GM04503 (cell line): ENCODE measurements around the gene MAP3K1.
"Not testable (repeated sequence)": the region's sequence is repeated elsewhere in the genome, so short reads cannot be mapped to it uniquely, and the experiment has no call there.

ENCODE experiments used
- DNase-seq: peaks from one replicate; pipeline ENCODE4 v3.0.0-alpha.2; 2012; ENCODE audit warnings: low read depth

The MAP3K1 gene

DNA sequence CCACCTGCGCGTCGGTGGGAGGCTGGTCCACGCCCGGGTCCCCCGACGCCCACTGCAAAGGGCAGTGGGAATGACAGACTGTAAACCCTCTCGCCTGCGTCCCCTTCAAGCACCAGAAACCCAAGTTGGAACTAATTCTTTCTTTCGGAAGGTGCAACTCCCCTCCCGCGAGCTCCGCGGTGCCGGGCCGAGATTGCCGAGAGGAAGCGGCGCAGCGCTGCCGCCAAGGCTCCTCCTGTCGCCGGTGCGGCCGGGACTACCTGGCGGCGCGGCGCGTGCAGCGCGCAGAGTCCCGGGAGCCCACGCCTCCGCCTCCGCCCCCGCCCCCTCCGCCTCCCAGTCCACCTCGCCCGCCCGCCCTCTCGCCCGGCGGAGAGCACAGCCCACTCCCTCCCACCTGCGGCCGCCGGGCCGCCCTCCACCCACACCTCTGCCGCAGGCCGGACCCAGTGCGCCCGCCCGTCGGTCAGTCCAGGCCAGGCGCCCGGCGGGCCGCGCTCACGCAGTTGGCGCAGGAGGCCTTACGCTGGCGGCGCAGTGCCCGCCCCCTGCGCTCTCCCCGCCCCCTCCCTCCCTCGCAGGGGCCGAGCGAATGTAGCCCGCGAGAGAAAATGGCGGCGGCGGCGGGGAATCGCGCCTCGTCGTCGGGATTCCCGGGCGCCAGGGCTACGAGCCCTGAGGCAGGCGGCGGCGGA, at the start of gene MAP3K1:
TSS of gene MAP3K1 (plus strand) at position 587 of the 695 bp plus-strand sequence. CDS start at position 612, 25 bp downstream.
- DNase-seq: no peak

DNA sequence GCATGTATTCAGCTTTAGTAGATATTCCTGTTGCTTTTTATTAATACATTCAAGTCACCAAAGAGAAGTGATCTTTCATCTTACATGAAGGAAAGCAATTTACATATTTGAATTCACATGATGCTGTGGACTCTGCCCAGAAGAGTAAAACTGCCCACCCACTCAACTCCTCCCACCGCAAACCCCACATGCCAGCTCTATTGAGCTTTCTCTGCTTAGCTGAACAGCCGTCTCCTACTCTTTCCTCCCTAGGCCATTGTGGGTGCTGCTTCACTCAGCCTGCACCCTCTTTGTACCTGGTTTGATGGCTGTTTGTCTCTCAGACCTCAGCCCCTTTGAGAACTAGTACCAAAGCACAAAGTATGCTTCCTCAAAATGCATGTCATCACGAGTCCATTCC, 48.4 kb upstream of the MAP3K1 start:
- no peak for DNase-seq

DNA sequence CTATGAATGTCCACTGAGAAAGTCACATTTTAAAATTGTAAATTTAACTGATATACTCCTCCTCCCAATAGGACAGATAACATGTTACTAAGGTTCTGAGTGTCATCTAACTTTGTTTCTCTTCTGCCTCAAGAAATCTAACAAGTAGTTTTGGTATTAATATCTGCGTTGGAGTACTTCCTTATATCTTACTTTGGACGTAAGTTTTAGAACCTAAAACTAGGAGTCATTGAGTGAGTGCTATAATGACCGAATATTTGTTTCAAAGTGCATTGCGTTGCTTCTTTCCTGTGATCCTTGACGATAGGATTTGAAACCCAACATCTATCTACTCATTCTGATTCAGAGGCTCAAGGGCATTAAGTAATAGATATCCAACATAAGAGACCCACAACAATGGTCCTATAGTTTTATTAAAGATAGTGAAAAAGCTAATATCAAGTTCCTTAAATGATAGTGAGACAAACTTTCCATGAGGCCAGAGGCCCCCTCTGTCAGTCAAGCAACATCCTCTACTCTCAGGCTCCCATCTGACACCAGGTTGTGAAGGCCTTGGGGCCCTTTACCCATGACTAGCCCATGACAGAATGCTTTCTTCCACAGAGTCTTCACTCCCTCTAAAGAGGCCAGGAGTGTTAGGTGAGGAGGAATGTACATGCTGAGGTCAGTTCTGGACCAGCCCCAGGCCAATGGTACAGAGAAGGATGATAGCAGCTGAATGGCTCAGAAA, 45.3 kb upstream of the MAP3K1 start:
- no peak for DNase-seq

DNA sequence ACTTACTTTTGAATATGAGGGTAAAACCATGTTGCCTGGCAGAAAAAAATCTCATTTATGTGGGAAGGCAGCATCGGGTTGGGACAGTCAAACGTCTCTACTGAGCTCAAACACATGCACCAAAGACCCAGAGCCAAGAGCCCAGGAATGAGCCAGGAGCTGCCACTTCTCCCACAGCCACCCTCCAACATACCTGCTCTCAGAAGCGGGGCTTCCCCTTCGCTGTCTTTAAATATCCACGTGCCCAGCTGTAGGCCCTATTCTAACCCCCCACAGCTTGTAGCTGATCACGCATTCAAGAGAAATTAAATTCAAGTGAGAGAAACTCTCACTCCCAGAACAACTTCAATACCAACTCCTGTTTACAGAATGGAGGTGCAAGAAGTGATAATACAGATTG, 42.6 kb upstream of the MAP3K1 start:
- DNase-seq: no peak

DNA sequence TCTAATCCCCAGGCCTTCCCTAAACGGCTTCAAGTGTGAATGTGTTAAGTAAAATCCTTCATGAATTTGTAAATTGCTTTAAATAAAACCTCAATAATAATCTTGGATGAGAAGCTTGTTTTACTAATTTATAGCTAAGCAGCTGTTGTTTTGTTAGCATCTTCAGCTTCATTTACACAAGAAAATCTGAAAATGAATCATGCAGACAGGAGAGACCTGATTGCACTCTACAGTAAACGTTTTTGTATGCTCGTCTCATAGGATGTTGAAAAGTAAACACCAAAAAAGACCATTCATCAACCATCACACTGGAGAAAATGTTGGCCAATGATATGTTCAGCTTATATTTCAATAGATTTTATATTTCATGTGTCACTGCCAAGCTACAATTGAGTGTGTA, 40.4 kb upstream of the MAP3K1 start:
- no peak for DNase-seq

DNA sequence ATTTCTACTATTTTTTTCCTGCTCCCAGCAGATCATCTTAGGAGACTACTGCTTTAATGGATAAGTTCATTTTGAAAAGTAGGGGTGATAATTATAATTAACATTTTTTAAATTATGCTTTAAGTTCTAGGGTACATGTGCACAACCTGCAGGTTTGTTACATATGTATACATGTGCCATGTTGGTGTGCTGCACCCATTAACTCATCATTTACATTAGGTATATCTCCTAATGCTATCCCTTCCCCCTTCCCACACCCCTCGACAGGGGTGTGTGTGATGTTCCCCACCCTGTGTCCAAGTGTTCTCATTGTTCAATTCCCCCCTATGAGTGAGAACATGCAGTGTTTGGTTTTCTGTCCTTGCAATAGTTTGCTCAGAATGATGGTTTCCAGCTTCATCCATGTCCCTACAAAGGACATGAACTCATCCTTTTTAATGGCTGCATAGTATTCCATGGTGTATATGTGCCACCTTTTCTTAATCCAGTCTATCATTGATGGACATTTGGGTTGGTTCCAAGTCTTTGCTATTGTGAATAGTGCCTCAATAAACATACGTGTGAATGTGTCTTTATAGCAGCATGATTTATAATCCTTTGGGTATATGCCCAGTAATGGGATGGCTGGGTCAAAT, 39.0 kb upstream of the MAP3K1 start:
- not testable (repeated sequence) for DNase-seq

DNA sequence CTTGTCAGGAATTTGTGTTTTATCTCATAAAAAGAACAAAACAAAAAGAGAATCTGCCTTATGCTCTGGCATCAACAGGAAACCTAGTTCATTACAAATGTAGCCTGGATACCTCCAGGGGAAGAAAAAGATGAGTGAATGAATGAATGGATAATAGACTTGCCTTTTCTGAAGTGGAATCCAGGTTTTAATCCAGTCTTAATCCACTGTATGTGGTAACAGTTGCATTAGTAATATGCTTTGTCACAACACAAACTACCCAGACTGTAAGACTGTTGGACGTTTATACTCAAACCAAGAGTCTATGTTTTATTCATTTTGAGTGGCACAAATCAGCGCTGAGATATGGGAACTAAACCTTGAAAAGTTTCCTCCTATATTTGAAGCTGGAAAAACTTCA, 32.1 kb upstream of the MAP3K1 start:
- DNase-seq: no peak

DNA sequence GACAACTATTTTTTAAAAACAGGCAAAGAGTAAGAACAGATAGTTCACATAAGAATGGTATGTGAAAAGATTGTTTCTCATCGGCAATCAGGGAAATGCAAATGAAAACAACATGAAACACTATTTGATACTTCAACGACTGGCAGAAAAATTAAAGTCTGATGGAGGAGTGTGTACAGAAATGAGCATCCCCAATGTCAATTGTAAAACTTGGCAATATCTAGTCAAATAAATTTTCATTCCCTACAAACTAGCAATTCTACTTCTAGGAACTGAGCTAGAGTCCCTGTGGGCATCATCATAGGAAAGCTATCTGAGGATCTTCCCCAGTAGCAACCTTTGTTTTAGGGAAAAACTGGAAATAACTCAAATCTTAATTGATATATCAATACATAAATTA, 29.0 kb upstream of the MAP3K1 start:
- no peak for DNase-seq

DNA sequence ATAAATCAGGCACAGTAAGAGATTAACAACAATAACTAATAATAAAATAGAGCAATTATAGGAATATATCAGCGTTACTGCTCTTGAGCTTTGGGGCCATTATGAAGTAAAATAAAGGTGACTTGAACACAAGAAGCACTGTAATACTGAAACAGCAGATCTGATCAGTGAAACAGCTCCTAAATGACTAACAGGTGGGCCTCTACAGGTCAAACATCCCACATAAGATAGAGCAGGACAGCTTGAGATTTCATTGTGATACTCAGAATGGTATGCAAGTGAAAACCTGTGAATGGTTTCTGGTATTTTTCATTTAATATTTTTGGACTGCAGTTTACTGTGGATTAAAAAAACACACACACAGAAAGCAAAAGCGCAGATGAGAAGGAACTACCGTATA, 24.0 kb upstream of the MAP3K1 start:
- DNase-seq: no peak

DNA sequence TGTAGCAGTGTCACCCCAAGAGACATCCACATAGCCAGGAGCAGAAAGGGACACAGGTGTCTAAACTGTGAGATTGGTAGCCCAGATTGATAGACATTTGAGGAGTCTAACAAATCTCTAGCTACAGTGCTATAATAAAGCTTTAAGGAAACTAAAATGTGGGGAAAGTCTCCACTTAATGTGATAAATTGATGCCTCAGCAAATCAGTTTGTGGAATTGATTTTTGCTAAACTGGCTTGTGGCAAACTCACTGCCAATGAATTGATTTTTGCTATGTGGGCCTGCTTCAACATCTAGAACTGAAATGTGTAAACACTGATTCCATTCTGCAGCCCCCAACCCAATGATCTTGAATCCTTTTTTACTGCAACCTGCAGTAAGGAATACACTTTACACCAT, 16.8 kb upstream of the MAP3K1 start:
- DNase-seq: no peak

DNA sequence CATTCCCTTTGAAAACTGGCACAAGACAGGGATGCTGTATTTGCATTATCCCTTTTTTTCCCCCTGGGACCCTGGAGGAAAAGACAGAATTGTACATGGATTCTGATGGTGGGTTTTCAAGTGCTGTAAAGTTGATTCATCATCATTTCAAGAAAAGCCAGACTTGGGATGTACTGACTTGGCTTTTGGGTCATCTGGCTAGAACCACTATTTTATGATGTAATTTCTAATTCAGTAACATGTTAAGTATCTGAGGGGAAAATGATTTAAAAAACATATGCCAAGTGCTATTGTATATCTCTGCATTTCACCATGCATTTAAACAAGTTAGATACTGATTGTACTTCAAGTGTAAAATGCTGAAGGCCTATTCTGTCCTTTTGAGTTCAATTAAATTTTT, 15.2 kb upstream of the MAP3K1 start:
- no peak for DNase-seq

DNA sequence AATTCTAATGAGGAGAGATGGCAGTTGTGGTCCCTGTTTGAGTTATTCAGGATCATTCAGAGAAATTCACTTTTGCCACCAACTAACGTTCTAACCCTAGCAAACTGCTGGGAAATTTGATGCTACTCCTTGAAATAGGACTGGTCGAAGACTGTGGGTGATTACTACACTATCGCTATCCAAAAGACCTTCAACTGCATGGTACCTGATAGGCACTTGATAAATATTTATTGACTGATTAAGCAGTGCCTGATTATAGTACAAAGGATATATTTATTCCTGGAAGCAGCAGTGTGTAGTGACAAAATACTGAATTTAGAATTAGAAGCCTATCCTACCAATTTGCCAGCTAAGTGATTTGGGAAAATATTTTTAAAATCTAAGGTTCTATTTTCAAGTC, 14.1 kb upstream of the MAP3K1 start:
- no peak for DNase-seq

DNA sequence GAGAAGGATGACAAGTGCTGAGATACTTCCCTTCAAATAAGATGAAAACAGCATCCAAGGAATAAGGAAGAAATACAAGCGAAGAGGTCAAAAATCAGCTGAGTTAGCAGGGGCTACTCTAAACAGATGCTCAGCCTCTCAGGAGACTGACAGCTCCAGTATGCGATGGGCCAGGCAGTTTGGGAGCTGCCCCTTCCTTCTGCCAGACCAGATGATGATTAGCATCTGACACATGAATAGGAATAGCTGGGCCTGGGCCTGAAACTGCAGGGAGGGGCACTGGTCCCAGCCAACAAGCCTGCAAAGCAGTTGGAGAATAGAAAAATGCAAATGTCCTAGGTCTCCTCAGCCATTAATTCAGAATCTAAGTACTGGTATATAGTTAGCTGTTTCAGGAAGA, 13.1 kb upstream of the MAP3K1 start:
- no peak for DNase-seq

DNA sequence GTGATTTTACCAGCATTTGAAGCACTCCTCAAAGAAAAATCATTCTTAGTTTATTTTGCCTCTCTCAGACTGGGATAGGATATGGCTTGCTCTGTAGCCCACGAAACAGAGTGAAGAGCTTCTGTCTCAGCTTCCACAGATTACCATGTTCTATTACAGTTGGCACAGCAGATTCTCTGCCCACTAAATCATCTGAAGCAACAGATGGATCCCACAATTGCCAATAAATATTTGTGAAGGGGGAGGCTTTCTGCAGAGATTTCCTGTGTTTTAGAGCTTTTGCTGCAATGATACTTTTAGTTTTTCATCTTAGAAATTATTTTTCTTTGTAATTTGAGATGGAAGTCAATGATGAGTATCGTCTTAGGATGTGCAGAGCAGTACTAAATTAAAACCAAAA, 12.3 kb upstream of the MAP3K1 start:
- DNase-seq: no peak

DNA sequence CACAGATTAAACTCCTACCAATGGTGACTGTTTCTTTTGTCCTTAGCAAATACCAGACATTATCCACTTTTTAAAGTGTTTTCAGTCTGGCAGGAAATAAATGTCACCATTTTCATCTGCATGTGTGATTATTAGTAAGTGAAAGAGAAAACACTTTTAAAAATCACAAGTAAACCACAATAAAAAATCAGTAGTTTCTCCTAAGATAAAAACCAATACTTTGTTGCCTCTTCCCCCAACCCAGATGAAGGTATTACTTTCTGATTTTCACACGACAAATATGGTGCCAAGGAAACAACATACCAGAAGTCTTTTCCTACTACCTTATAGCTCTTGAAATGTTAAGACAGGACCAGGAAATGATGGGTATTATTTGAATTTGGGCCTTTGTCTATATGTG, 11.5 kb upstream of the MAP3K1 start:
- DNase-seq: no peak

DNA sequence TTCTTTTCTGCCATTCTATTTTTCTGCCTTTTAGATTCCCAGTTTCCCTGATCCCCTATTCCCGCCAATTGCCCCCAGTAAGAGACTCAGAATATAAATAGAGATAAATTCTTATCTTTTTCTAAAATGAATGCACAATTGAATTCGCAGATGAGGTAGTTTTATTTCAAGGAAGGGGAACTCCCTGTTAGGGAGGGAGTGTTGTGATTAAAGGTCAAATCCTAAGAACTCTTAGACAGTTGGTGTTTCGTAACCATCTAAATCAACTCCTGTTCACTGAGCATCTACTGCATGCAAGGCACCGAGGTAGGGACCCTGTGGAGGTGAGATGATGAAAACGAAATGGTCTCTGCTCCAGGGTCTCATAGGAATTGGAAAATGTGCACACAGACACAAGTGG, 7.7 kb upstream of the MAP3K1 start:
- DNase-seq: no peak

DNA sequence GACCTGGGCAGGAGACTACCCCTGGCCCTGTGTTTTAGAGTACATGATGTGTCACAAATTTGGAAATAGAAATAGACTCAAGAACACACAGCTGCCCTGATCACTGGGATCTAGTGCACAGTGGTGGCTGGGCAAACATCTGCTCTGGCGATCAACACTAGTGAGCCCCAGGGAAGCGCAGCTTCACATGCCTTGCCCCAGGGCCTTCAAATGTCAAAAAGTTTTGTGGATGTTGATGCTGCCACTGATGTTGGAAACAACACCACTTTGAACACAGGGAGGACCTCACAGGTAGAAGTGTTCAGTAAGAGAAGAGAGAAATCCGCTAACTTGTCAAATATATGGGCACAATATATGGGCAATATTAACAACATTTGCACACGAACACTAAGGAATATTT, 7.1 kb upstream of the MAP3K1 start:
- DNase-seq: no peak

DNA sequence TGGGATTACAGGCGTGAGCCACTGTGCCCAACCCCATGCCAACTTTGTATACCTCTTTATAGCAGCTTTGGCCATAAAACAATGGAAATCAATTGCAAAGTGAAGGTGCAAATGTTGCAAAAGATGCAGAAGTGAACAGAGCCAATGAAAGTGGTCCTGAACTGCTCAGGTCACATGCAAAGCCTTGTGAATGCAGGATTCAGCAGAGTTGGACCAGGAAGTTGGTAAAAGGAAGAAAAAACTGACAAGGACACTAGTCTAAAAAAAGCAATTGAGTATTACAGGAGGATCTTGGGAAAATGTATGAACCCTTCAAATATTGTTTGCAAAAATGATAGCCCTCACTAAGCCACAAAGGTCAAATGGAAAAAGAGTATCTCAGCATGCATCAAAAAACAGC, 4.5 kb upstream of the MAP3K1 start:
- no peak for DNase-seq

DNA sequence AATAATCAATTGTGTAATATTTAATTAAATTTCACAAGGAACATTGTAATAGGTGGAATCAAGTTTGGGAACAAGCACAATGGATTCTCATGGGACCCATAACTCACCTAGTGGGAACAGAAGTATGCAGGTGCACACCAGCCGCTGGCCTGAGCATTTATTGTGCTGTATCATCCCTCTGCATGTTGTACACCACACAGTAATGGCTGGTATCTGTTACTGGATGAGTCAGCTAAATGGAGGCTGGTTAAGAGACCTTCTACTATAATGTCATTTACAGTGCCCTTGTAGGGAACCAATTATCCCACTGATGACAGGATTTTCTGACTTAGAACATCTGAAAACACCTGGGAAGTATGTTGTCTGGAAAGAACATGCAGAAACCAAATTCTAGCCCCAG, 3.2 kb upstream of the MAP3K1 start:
- DNase-seq: no peak

DNA sequence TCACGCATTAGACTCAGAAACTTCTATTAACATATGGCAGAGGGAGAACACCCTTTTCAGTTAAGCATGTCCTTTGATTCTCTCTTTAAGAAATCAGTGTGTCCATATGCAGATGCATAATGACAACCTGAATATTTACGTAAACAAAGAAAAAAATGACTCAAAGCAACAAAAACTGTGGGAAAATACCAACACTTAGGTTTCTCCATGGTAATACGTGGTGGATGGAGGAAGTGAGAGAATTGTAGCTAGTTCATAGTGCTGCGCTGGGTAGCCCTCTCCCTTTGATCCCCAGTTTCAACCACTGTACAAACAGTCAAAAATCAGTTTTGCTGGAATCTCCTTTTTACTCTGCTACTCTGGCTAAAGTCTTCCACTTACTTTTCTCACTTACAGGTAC, 2.0 kb upstream of the MAP3K1 start:
- no peak for DNase-seq

DNA sequence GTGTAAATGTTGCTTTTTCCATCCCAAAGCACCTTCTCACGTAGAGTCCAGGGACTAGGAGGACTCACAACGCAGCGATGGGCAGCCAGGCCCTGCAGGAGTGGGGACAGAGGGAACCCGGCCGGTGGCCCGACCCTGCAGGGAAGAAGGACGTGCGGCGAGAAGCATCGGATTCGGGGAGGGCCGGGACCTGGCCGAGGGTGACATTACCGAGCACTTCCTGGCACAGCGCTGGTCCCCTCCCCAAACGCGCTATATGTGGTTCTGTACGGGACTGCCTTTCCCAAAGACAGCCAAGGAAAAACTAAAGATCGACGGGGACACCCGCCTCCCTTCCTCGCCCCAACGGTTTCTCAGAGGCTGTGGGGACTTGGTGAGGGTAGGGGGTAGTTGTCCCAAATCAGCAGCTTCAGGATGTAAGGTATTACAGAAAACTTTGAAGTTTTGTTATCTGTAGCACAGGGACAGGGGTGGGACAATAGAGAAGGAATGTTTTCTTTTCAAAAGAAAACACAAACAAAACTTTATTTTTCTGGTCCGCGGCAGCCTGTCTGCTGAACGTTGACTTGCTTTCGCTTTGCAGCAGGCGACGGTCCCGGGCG, 887 bp upstream of the MAP3K1 start:
- DNase-seq: no peak

DNA sequence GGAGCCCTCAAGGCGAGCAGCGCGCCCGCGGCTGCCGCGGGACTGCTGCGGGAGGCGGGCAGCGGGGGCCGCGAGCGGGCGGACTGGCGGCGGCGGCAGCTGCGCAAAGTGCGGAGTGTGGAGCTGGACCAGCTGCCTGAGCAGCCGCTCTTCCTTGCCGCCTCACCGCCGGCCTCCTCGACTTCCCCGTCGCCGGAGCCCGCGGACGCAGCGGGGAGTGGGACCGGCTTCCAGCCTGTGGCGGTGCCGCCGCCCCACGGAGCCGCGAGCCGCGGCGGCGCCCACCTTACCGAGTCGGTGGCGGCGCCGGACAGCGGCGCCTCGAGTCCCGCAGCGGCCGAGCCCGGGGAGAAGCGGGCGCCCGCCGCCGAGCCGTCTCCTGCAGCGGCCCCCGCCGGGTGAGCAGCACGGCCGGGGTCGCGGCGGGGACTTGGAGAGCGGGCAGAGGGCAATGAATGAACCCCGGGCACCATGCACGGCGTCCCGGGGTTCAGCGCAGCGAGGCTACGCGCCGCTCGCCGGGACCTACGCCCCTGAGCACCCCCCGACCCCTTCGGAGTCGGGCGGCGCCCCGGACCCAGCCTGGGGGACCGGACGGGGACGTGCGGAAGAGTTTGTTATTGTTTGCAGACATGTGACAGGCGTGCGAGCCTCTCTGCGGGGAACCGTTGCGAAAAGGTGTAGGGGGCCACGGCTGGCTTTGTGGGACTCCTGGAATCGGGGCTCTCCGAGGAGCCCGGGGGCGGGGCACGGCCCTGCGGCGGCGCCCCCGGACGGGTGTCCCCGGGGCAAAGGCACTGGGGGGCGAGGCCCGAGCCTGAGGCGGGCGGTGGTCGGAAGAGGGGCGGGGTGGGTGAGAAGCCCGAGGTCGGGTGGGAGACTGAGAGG, 553 bp downstream of the MAP3K1 start:
- DNase-seq: no peak
